Spleen (tissue), 11 donors: Measurements from ENCODE around the gene TLE7. TPM values are rescaled to one million over a fixed set of nuclear protein-coding genes. Genes with fewer than 3 reads are reported as not detected.
A peak's percentile ranks its signal among the peaks of the same experiment; 100 is the strongest.

ENCODE experiments used
- DNase-seq: peaks from one replicate; pipeline ENCODE4 v3.0.0-alpha.2; 2020
- H3K27ac ChIP-seq, 8 donors: fragments of 200-600 bp; sonication (generic) in 7 of 8; 1 replicate in 4 of 8; 2 replicates in 4 of 8; pipeline versions ENCODE4 v1.5.0 to v1.8.0; 2016 to 2021; ENCODE audit warnings: inconsistent platforms in 4 of 8, mild to moderate bottlenecking in 4 of 8, moderate library complexity in 1 of 8
- H3K27me3 ChIP-seq, 7 donors: fragments of 200-600 bp; sonication (generic) in 6 of 7; replicated peaks in 1 of 7; 1 replicate in 4 of 7; 2 replicates in 3 of 7; pipeline versions ENCODE4 v1.5.0 to v1.8.0; 2016 to 2021; ENCODE audit warnings: inconsistent platforms in 3 of 7, mild to moderate bottlenecking in 1 of 7
- H3K36me3 ChIP-seq, 6 donors: fragments of 200-600 bp; sonication (generic) in 5 of 6; 1 replicate in 4 of 6; 2 replicates in 2 of 6; pipeline versions ENCODE4 v1.5.0 to v1.8.0; 2016 to 2021; ENCODE audit warnings: inconsistent platforms in 2 of 6
- H3K4me1 ChIP-seq, 6 donors: fragments of 200-600 bp; sonication (generic) in 5 of 6; 1 replicate in 3 of 6; 2 replicates in 3 of 6; pipeline versions ENCODE4 v1.5.0 to v1.8.0; 2016 to 2021; ENCODE audit warnings: inconsistent platforms in 3 of 6
- H3K4me3 ChIP-seq, 8 donors: fragments of 200-600 bp; sonication (generic) in 7 of 8; 1 replicate in 4 of 8; 2 replicates in 4 of 8; pipeline versions ENCODE4 v1.5.0 to v1.8.0; 2016 to 2021; ENCODE audit warnings: inconsistent platforms in 4 of 8, mild to moderate bottlenecking in 4 of 8, moderate library complexity in 2 of 8
- H3K9me3 ChIP-seq, 8 donors: fragments of 200-600 bp; sonication (generic) in 7 of 8; 1 replicate in 4 of 8; 2 replicates in 4 of 8; pipeline versions ENCODE4 v1.5.0 to v1.8.0; 2016 to 2021; ENCODE audit warnings: inconsistent platforms in 4 of 8
- POLR2A ChIP-seq, 3 donors: fragments of 450-650 bp; IDR thresholded peaks; one replicate each; pipeline ENCODE4 v1.5.1; 2017; ENCODE audit warnings: antibody characterized with exemption in 3 of 3, mild to moderate bottlenecking in 1 of 3
- POLR2AphosphoS5 ChIP-seq, 3 donors: sonication (generic); formaldehyde crosslinking; IDR thresholded peaks; one replicate each; pipeline ENCODE4 v1.5.1; 2017; ENCODE audit warnings: antibody characterized with exemption in 3 of 3
- WGBS, 5 donors: extraction: QIAGEN DNeasy Blood & Tissue Kit in 3 of 5; methylation state at CpG; one replicate each; pipeline versions ENCODE4 v1.1.5 to v1.1.7; 2013 to 2018; 5-methylcytosine and 5-hydroxymethylcytosine counted together
- intact Hi-C: fragments of 100-400 bp; cut with DNase I; formaldehyde crosslinking; loops from one replicate; pipeline ENCODE4 v1.15.0; 2023; ENCODE audit warnings: low total_unique reads
- polyA plus RNA-seq, 3 donors: library from polyadenylated mRNA; stranded (reverse); fragments of 200-250 nt; gene quantifications; one replicate each; pipeline ENCODE4 v1.2.1, GENCODE V29; 2013
- total RNA-seq, 7 donors: library from RNA; depleted of rRNA in 3 of 7; stranded (reverse); fragments of >200 nt in 3 of 7; fragmentation: NEBNext Ultra II Directional in 4 of 7; extraction: Animal tissue kit (Norgen Biotek cat#: 25700) in 4 of 7; gene quantifications; one replicate each; pipeline versions ENCODE4 v1.1.0 to v1.2.1, GENCODE V29; 2016 to 2021
- TF ChIP-seq, protein P1 (sequence below), 11 experiments: fragments of 200-600 bp in 7 of 11; fragments of 450-650 bp in 4 of 11; sonication (generic) in 4 of 11; IDR thresholded peaks in 8 of 11; conservative IDR thresholded peaks in 3 of 11; 1 replicate in 7 of 11; 2 replicates in 4 of 11; pipeline versions ENCODE4 v1.4.0 to v1.8.0; 2016 to 2021; ENCODE audit warnings: antibody characterized with exemption in 11 of 11, inconsistent platforms in 4 of 11, mild to moderate bottlenecking in 1 of 11
- donor health status: healthy with polysubstance abuse.
- donor health status: DM: no; HTN: no; CAD: no; lungs with moderate emphysema.
- donor health status: DM: no; HTN: no; CAD: no.
- donor health status: Bipolar disorder and iron deficiency.
- donor health status: healthy.
- donor health status: DM: no; HTN: no; CAD: no.
- donor health status: DM: yes; HTN: yes; CAD: no.

TLE7 gene
- total and polyA plus RNA-seq, 10 donors = not detected

DNA sequence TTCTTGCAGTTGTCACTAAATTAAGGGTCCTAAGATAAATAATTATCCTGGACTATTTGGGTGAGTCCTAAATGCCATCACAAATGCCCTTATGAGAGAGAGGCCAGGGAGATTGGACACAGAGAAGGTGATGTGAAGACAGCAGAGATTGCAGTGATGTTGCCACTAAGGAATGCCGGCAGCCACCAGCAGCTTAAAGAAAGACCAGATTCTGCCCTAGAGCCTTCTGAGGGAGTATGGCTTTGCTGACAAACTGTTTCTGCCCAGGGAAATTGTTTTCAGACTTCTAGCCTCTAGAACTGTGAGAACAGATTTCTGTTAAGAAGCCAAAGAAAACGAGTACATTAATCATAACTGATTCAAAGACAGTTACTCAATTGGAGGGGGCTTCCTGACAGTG is 30.2 kb upstream of the TLE7 start:
- Histone ChIP-seq H3K4me3 (no peak overlapping the region), H3K4me1 (no peaks in the 10 kb centered on the region), H3K27me3 (no peaks in the 10 kb centered on the region), H3K27ac (no peak overlapping the region), H3K9me3 (no peaks in the 10 kb centered on the region), H3K36me3 (peaks cover 3 to 70% (median 27%) of the 10 kb centered on the region in 6 donors)
- intact Hi-C loops = no loop called here
- TF ChIP-seq, protein P1, sequence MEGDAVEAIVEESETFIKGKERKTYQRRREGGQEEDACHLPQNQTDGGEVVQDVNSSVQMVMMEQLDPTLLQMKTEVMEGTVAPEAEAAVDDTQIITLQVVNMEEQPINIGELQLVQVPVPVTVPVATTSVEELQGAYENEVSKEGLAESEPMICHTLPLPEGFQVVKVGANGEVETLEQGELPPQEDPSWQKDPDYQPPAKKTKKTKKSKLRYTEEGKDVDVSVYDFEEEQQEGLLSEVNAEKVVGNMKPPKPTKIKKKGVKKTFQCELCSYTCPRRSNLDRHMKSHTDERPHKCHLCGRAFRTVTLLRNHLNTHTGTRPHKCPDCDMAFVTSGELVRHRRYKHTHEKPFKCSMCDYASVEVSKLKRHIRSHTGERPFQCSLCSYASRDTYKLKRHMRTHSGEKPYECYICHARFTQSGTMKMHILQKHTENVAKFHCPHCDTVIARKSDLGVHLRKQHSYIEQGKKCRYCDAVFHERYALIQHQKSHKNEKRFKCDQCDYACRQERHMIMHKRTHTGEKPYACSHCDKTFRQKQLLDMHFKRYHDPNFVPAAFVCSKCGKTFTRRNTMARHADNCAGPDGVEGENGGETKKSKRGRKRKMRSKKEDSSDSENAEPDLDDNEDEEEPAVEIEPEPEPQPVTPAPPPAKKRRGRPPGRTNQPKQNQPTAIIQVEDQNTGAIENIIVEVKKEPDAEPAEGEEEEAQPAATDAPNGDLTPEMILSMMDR (IDR thresholded peaks at IDR 0.05 in 8 of 11, conservative IDR thresholded peaks at IDR 0.05 in 3 of 11) = no peak
- TF ChIP-seq POLR2A (IDR thresholded peaks at IDR 0.05) (no peak), POLR2AphosphoS5 (IDR thresholded peaks at IDR 0.05) (no peak)
- 75 to 88% (median 78%) methylated on average over 2 of the region's 2 CpGs for WGBS, 5 donors
- DNase-seq = no peak

- TF ChIP-seq POLR2A (IDR thresholded peaks at IDR 0.05) (no peak), POLR2AphosphoS5 (IDR thresholded peaks at IDR 0.05) (no peak)
- TF ChIP-seq, protein P1 (IDR thresholded peaks at IDR 0.05 in 8 of 11, conservative IDR thresholded peaks at IDR 0.05 in 3 of 11) = no peak
- H3K4me3 ChIP-seq = no peak overlapping the region
- H3K9me3 ChIP-seq = no peaks in the 10 kb centered on the region
- intact Hi-C loops = no loop called here
- no peak for DNase-seq
- H3K27ac ChIP-seq = no peak overlapping the region
- H3K36me3 ChIP-seq = peaks cover 0 to 32% (median 3%) of the 10 kb centered on the region in 6 donors
- 28 to 51% (median 38%) methylated on average over 9 of the region's 9 CpGs for WGBS, 5 donors
- peaks cover 0 to 3% (median under 1%) of the 10 kb centered on the region in 6 donors for H3K4me1 ChIP-seq
- H3K27me3 ChIP-seq = no peaks in the 10 kb centered on the region
These were observed 26.0 kb upstream of the TLE7 start for GRCh38 chr16:71467810-71468209.

DNA sequence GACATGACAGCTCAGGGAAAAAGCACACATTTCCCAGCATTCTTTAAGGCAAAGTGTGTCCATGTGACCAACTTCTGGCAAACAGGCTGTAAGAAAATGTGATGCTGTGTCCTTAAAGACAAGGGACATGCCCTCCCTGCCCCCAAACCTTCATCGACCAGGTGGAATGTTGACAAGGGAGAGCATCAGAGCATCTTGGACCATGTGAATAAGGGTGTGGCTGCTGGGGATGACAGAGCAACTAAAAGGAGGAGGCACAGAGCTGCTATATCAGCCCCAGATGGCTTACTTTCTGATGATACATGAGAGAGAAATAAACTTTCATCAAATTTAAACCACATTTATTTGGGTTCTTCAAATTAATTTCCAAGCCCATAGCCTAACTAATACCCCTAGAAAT is 22.4 kb upstream of the TLE7 start:
- peaks cover 11 to 28% (median 21%) of the 10 kb centered on the region in 6 donors for H3K4me1 ChIP-seq
- 63 to 87% (median 71%) methylated on average over 1 of the region's 1 CpG for WGBS, 5 donors
- no peaks in the 10 kb centered on the region for H3K36me3 ChIP-seq
- H3K27ac ChIP-seq = no peak overlapping the region
- intact Hi-C loops = no loop called here
- H3K4me3 ChIP-seq = no peak overlapping the region
- no peak for DNase-seq
- H3K27me3 ChIP-seq = no peaks in the 10 kb centered on the region
- TF ChIP-seq, protein P1 (IDR thresholded peaks at IDR 0.05 in 8 of 11, conservative IDR thresholded peaks at IDR 0.05 in 3 of 11) = no peak
- TF ChIP-seq POLR2AphosphoS5 (IDR thresholded peaks at IDR 0.05) (no peak), POLR2A (IDR thresholded peaks at IDR 0.05) (no peak)
- H3K9me3 ChIP-seq = no peaks in the 10 kb centered on the region

DNA sequence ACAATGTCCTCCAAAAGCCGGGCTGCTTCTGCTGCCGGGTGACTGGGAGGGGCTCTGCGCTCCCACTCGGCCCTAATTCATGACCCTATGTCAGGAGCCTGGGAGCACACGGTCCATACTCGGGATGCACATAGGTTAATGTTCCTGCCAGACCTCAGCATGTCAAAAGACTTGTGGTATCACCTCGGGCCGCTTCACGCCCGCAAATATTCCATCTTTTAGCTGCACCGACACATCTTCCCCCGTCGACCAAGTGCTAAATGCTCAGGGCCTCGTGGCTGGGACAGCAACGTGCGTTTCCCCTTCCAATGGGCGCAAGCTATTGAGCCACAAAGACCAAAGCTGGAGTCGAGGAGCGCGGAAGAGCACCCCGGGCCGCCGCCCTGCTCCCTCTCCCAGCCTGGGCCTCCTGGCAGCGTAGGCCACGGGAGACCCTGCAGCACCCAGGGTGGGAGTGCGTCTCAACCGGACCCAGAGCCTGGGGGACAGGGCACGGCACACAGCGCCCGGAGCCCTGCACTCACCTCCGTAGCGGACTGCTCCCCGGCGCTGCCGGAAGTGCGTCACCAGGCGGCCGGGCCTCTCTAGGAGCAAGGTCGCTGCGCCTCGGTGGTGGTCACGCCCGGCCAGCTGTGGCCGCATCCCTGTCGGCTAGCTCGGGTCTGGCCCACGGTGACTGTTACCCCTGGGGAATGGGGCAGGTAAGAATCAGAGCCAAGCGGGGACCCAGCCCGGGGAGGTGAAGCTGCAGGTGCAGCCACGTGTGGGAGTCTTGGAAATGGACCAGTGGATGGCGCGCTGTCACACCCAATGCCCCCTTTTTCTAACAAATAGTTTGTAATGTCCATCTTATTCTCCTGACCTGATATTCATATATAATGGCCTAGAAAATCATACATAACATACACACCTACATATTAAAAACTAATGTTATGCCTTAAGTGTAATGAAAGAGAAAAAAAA is 20.1 kb upstream of the TLE7 start, which contains the start of gene ZNF23:
Gene ZNF23, minus strand, starts transcription at position 562 of the 963 bp plus-strand sequence. CDS start 5,451 bp downstream, outside the sequence.
- intact Hi-C loops = loop anchor here (2.0 kb wide), 1 partner anchor 21 kb away; no protein-coding TSS in a partner anchor
- peak; percentile 95 to 97 (median 96) for TF ChIP-seq POLR2AphosphoS5 (IDR thresholded peaks at IDR 0.05)
- TF ChIP-seq, protein P1 (IDR thresholded peaks at IDR 0.05 in 8 of 11, conservative IDR thresholded peaks at IDR 0.05 in 3 of 11) = peak in 1 of 11 experiments; percentile 27
- TF ChIP-seq POLR2A (IDR thresholded peaks at IDR 0.05) = peak in 1 of 3 donors; percentile 33
- DNase-seq = peak; percentile 98
- WGBS, 5 donors = 0 to 1% (median 0%) methylated on average over 14 to 52 of the region's 52 CpGs
- H3K4me1 ChIP-seq = peaks cover 11 to 28% (median 21%) of the 10 kb centered on the region in 6 donors
- peaks cover 0 to 5% (median 0%) of the 10 kb centered on the region in 6 donors for H3K36me3 ChIP-seq
- no peaks in the 10 kb centered on the region for H3K9me3 ChIP-seq
- H3K27ac ChIP-seq = peak within 1 kb of the TSS; percentile 85 to 93 (median 89)
- H3K27me3 ChIP-seq = no peaks in the 10 kb centered on the region
- H3K4me3 ChIP-seq = peak within 1 kb of the TSS; percentile 63 to 88 (median 72)
